Tibial artery (tissue), 4 donors: ENCODE data around the gene DHRS3.

ENCODE experiments used
- DNase-seq, 2 donors: peaks; one replicate each; pipeline ENCODE4 v3.0.0-alpha.2; 2019
- H3K27ac ChIP-seq, 2 donors: fragments of 200-600 bp; sonication (generic) in 1 of 2; 1 replicate in 1 of 2; 2 replicates in 1 of 2; pipeline ENCODE4 v1.5.1; 2018 to 2019; ENCODE audit warnings: mild to moderate bottlenecking in 1 of 2
- H3K27me3 ChIP-seq, 2 donors: fragments of 200-600 bp; sonication (generic) in 1 of 2; one replicate each; pipeline versions ENCODE4 v1.5.1 to v1.6.0; 2016 to 2019
- H3K36me3 ChIP-seq, 3 donors: fragments of 200-600 bp; sonication (generic) in 2 of 3; one replicate each; pipeline ENCODE4 v1.5.1; 2016 to 2019; ENCODE audit warnings: mild to moderate bottlenecking in 2 of 3
- H3K4me1 ChIP-seq, 4 donors: fragments of 200-600 bp; sonication (generic) in 2 of 4; 1 replicate in 3 of 4; 2 replicates in 1 of 4; pipeline ENCODE4 v1.5.1; 2016 to 2019
- H3K4me3 ChIP-seq, 2 donors: fragments of 200-600 bp; sonication (generic) in 1 of 2; 1 replicate in 1 of 2; 2 replicates in 1 of 2; pipeline ENCODE4 v1.5.1; 2018 to 2019; ENCODE audit warnings: mild to moderate bottlenecking in 2 of 2
- H3K9me3 ChIP-seq, 3 donors: fragments of 200-600 bp; sonication (generic) in 1 of 3; one replicate each; pipeline ENCODE4 v1.5.1; 2016 to 2019
- intact Hi-C: fragments of 100-400 bp; cut with DNase I; formaldehyde crosslinking; loops from one replicate; pipeline ENCODE4 v1.15.0; 2023; ENCODE audit warnings: low total_unique reads
- TF ChIP-seq, protein P1 (sequence below), 2 experiments: fragments of 200-600 bp in 1 of 2; fragments of 450-650 bp in 1 of 2; IDR thresholded peaks; one replicate each; pipeline ENCODE4 v1.5.1; 2017 to 2019; ENCODE audit warnings: antibody characterized with exemption in 2 of 2, mild to moderate bottlenecking in 1 of 2, moderate library complexity in 1 of 2

The DHRS3 gene

DNA sequence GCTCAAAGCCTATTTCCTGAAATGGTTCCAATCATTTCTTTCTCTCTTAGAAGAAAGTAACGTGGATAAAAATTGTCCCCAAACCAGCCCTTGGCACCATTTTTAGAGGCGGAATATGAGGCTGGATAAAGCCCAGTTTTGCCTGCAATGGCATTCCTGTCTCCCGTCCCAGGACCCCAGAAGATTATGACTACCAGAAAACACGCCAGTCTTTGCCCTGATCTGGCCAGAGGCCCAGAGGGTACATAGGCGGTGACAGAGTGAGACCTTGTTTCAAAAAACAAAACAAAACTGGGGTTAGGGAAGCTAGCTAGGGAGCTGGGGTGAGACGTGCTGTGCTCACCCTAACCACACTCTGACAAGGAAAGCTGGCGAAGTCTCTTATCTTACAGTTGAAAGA is 25.8 kb upstream of the DHRS3 start, which contains the start of gene AADACL4:
AADACL4 (plus strand) TSS at position 301 of the 400 bp plus-strand sequence. CDS start 462 bp downstream, outside the sequence.
- Histone ChIP-seq H3K4me3 (no peak within 1 kb of the TSS), H3K36me3 (no peaks in the 10 kb centered on the region), H3K27me3 (no peaks in the 10 kb centered on the region), H3K27ac (no peak within 1 kb of the TSS), H3K9me3 (peaks cover 0 to 18% (median 11%) of the 10 kb centered on the region in 3 donors), H3K4me1 (peaks cover 0 to 10% (median 2%) of the 10 kb centered on the region in 4 donors)
- TF ChIP-seq, protein P1, sequence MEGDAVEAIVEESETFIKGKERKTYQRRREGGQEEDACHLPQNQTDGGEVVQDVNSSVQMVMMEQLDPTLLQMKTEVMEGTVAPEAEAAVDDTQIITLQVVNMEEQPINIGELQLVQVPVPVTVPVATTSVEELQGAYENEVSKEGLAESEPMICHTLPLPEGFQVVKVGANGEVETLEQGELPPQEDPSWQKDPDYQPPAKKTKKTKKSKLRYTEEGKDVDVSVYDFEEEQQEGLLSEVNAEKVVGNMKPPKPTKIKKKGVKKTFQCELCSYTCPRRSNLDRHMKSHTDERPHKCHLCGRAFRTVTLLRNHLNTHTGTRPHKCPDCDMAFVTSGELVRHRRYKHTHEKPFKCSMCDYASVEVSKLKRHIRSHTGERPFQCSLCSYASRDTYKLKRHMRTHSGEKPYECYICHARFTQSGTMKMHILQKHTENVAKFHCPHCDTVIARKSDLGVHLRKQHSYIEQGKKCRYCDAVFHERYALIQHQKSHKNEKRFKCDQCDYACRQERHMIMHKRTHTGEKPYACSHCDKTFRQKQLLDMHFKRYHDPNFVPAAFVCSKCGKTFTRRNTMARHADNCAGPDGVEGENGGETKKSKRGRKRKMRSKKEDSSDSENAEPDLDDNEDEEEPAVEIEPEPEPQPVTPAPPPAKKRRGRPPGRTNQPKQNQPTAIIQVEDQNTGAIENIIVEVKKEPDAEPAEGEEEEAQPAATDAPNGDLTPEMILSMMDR (IDR thresholded peaks at IDR 0.05) = no peak
- no peak for DNase-seq
- intact Hi-C loops = no loop called here

DNA sequence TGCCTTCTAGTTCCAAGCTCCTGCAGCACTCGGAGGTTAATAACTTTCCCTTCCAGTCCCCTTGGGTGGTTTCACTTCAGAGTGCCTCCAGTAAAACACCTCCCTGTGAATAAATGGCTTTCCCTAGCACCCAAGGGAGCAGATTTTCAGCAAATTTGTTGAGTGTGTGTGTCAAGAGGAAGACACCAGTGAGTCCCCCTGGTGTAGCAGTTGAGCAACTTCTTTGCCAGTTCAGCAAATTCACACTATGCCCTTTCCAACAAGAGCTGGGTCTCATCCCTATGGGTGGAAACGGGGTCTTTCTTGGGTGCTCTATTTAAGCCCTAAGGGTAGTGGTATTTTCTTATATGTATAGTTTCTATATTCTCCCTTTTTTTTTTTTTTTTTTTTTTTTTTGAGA is 25.1 kb upstream of the DHRS3 start:
- Histone ChIP-seq H3K4me1 (peaks cover 0 to 10% (median 2%) of the 10 kb centered on the region in 4 donors), H3K9me3 (peaks cover 0 to 18% (median 11%) of the 10 kb centered on the region in 3 donors), H3K27me3 (no peaks in the 10 kb centered on the region), H3K36me3 (no peaks in the 10 kb centered on the region), H3K4me3 (no peak overlapping the region), H3K27ac (no peak overlapping the region)
- TF ChIP-seq, protein P1 (IDR thresholded peaks at IDR 0.05) = no peak
- intact Hi-C loops = no loop called here
- no peak for DNase-seq

DNA sequence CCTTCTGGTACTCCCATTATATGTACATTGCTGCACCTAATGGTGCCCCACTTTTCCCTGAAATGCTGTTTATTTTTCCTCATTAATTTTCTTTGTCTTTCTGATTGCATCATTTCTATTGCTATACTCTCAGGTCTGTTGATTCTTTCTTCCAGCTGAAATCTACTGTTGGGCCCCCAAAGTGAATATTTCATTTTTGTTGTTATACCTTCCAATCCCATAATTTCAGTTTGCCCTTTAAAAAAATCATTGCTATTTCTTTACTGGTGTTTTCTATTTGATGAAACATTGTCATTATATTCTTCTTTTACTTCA is 22.9 kb upstream of the DHRS3 start:
- no peak for DNase-seq
- Histone ChIP-seq H3K4me3 (no peak overlapping the region), H3K4me1 (peaks cover 0 to 29% (median 17%) of the 10 kb centered on the region in 4 donors), H3K27ac (no peak overlapping the region), H3K36me3 (no peaks in the 10 kb centered on the region), H3K27me3 (no peaks in the 10 kb centered on the region), H3K9me3 (peaks cover 0 to 18% (median 11%) of the 10 kb centered on the region in 3 donors)
- TF ChIP-seq, protein P1 (IDR thresholded peaks at IDR 0.05) = no peak
- intact Hi-C loops = no loop called here

DNA sequence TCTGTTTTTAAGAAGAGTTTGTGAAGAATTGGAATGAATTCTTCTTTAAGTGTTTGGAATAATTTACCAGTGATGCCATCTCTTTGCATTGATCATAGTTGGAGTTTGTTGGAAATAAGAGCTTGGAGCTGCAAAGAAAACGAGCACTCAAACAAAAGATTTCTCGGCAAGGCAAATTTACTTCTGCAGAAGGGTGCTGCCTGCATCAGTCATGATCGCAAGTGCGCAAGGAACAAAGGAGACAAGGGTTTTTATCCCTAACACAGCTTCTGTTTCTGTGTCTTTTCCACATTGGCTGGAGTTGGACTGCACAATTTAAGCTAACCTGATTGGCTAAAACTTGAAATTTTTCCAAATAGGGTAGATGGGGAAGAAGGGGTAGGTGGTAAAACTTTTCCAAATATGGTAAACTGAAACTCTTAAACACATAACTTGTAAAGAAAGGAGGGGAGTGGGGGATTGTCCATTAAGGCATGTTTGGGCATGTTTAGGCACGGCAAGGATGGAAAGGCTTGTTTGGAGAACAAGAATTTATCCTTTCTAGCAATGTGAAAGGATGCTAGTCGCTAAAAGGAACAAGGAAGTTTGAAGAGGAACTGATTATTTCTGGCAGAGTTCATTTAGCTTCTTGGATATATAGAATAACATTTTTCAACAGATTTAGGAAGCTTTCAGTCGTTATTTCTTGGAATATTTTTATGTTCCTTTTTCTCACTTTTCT is 22.4 kb upstream of the DHRS3 start:
- no peak for DNase-seq
- H3K27ac ChIP-seq = no peak overlapping the region
- intact Hi-C loops = no loop called here
- peaks cover 0 to 30% (median 17%) of the 10 kb centered on the region in 4 donors for H3K4me1 ChIP-seq
- H3K4me3 ChIP-seq = no peak overlapping the region
- TF ChIP-seq, protein P1 (IDR thresholded peaks at IDR 0.05) = no peak
- H3K27me3 ChIP-seq = no peaks in the 10 kb centered on the region
- H3K9me3 ChIP-seq = peaks cover 0 to 18% (median 11%) of the 10 kb centered on the region in 3 donors
- H3K36me3 ChIP-seq = no peaks in the 10 kb centered on the region

DNA sequence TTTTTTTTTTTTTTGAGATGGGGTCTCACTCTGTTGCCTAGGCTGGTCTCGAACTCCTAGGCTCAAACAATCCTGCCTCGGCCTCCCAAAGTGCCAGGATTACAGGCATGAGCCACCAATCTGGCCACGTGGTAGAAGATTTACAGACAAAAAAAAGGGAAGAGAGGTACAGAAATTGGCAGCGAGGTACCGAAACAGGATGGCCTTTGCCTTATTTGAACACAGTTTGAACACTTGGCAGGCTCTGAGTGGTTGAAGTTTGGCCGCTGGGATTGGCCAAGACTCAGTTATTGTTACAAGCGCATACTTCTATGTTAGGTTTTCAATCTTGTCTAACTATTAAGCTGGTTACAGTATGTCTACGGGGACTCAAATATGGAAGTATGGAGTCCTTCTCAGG is 19.7 kb upstream of the DHRS3 start:
- no peak for DNase-seq
- Histone ChIP-seq H3K27me3 (no peaks in the 10 kb centered on the region), H3K4me3 (no peak overlapping the region), H3K4me1 (peaks cover 0 to 21% (median 15%) of the 10 kb centered on the region in 4 donors), H3K36me3 (no peaks in the 10 kb centered on the region), H3K9me3 (peaks cover 0 to 18% (median 11%) of the 10 kb centered on the region in 3 donors), H3K27ac (no peak overlapping the region)
- TF ChIP-seq, protein P1 (IDR thresholded peaks at IDR 0.05) = no peak
- intact Hi-C loops = no loop called here
